WI38 (cell line): ENCODE data around the gene SPATS2.

ENCODE experiments used
- H3K4me3 ChIP-seq: 2 replicates; pipeline ENCODE4 v1.5.1; 2011; ENCODE audit warnings: low read depth, mild to moderate bottlenecking, control low read depth, low read length
- TF ChIP-seq, protein P1 (sequence below): IDR thresholded peaks from 2 replicates; pipeline ENCODE4 v1.5.1; 2012; ENCODE audit warnings: low read depth, mild to moderate bottlenecking, control low read depth, low read length

Gene SPATS2

GRCh38 chr12:49404956-49405355 is 37.7 kb downstream of the SPATS2 start:
- TF ChIP-seq, protein P1, sequence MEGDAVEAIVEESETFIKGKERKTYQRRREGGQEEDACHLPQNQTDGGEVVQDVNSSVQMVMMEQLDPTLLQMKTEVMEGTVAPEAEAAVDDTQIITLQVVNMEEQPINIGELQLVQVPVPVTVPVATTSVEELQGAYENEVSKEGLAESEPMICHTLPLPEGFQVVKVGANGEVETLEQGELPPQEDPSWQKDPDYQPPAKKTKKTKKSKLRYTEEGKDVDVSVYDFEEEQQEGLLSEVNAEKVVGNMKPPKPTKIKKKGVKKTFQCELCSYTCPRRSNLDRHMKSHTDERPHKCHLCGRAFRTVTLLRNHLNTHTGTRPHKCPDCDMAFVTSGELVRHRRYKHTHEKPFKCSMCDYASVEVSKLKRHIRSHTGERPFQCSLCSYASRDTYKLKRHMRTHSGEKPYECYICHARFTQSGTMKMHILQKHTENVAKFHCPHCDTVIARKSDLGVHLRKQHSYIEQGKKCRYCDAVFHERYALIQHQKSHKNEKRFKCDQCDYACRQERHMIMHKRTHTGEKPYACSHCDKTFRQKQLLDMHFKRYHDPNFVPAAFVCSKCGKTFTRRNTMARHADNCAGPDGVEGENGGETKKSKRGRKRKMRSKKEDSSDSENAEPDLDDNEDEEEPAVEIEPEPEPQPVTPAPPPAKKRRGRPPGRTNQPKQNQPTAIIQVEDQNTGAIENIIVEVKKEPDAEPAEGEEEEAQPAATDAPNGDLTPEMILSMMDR = no peak
- no peak overlapping the region for H3K4me3 ChIP-seq

DNA sequence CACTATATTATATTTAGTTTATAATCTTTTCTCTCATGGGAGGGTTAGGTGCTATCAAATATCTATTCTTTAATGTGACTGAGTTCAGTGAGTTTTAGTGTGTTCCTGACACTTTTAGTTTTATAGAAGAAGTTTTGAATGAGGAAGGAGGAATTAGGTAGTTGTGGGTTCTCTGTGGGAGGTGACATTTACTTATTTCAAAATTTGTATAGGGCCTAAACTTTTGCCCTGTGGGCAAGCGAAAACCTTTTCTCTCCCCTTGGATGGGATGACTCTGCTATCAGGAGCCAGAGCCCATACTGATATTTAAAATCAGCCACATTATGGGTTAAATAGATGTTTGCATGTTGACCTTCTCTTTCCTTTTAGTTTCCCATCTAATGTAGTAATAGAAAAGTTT is 43.6 kb downstream of the SPATS2 start:
- H3K4me3 ChIP-seq = no peak overlapping the region
- TF ChIP-seq, protein P1 = no peak

- no peak overlapping the region for H3K4me3 ChIP-seq
- TF ChIP-seq, protein P1 = no peak
These were observed 45.7 kb downstream of the SPATS2 start for GRCh38 chr12:49413010-49413409.

- H3K4me3 ChIP-seq = no peak overlapping the region
- TF ChIP-seq, protein P1 = no peak
These were observed 46.5 kb downstream of the SPATS2 start for GRCh38 chr12:49413796-49414195.

DNA sequence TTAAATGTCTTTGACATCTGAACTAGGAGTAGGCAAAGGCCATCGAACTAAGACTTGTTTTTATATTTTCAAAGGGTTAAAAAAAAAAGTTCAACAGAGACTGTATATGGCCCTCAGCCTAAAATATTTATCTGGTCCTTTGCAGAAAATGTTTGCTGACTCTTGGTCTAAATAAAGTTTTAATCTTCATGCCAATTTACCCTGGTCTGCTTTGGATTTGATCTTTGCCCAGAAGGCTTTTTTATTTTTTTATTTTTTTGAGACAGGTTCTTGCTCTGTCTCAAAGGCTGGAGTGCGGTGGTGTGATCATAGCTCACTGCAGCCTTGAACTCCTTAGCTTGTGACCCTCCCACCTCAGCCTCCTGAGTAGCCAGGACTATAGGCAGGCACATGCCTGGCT is 47.1 kb downstream of the SPATS2 start:
- TF ChIP-seq, protein P1 = no peak
- H3K4me3 ChIP-seq = no peak overlapping the region

DNA sequence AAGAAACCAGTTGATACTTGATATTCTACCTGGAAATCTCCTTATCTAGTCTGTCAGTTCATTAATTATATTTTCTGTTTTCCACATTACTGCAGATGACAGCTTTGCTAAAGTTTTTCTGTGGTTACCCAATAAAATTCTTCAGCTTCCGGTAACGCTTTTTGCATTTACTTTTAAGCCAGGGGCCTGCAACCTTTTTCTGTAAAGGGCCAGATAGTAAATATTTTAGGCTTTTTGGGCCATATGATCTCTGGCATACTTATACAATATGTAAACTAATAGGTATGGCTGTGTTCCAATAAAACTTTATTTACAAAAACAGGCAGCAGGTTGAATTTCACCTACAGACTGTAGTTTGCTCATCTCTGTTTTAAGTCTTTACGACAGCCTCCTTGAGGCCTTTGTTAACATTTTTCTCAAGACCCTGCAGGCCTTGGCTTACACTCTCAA is 48.3 kb downstream of the SPATS2 start:
- TF ChIP-seq, protein P1 = no peak
- no peak overlapping the region for H3K4me3 ChIP-seq

- H3K4me3 ChIP-seq = no peak overlapping the region
- TF ChIP-seq, protein P1 = no peak
These were observed 49.6 kb downstream of the SPATS2 start for GRCh38 chr12:49416892-49417291.
